Activated T-cell treated with anti-CD3 and anti-CD28 coated beads for 4 hours (primary cell): ENCODE data around the gene CCSAP.
"Not testable (repeated sequence)": the region's sequence is repeated elsewhere in the genome, so short reads cannot be mapped to it uniquely, and the experiment has no call there.

ENCODE experiments used
- DNase-seq: peaks from one replicate; pipeline ENCODE4 v3.0.0-alpha.2; 2020

The CCSAP gene

GRCh38 chr1:229342656-229343569 is at the start of gene CCSAP:
TSS of gene CCSAP (minus strand) at chr1:229343047. CDS start at chr1:229342465, 582 bp downstream.
- peak; percentile 37 for DNase-seq

- DNase-seq = no peak
Measured at GRCh38 chr1:229390130-229390529, 47.3 kb upstream of the CCSAP start.

GRCh38 chr1:229388897-229389580 is 46.2 kb upstream of the CCSAP start:
- no peak for DNase-seq

GRCh38 chr1:229385853-229386456 is 43.1 kb upstream of the CCSAP start:
- DNase-seq = no peak

- no peak for DNase-seq
Measured at GRCh38 chr1:229384822-229385221, 42.0 kb upstream of the CCSAP start.

GRCh38 chr1:229383961-229384360 is 41.1 kb upstream of the CCSAP start:
- no peak for DNase-seq

- DNase-seq = no peak
Measured at GRCh38 chr1:229383188-229383587, 40.3 kb upstream of the CCSAP start.

GRCh38 chr1:229381234-229381633 is 38.4 kb upstream of the CCSAP start:
- DNase-seq = no peak

- DNase-seq = no peak
Measured at GRCh38 chr1:229380536-229381160, 37.8 kb upstream of the CCSAP start.

GRCh38 chr1:229379846-229380245 is 37.0 kb upstream of the CCSAP start:
- no peak for DNase-seq

GRCh38 chr1:229378586-229379367 is 35.9 kb upstream of the CCSAP start:
- DNase-seq = no peak

- DNase-seq = not testable (repeated sequence)
Measured at GRCh38 chr1:229378035-229378434, 35.2 kb upstream of the CCSAP start.

GRCh38 chr1:229377429-229377828 is 34.6 kb upstream of the CCSAP start:
- DNase-seq = no peak

GRCh38 chr1:229376521-229376920 is 33.7 kb upstream of the CCSAP start:
- no peak for DNase-seq

GRCh38 chr1:229374485-229374884 is 31.6 kb upstream of the CCSAP start:
- no peak for DNase-seq

GRCh38 chr1:229373395-229373794 is 30.5 kb upstream of the CCSAP start:
- no peak for DNase-seq

- no peak for DNase-seq
Measured at GRCh38 chr1:229372251-229372650, 29.4 kb upstream of the CCSAP start.

GRCh38 chr1:229371624-229372023 is 28.8 kb upstream of the CCSAP start:
- no peak for DNase-seq

- no peak for DNase-seq
Measured at GRCh38 chr1:229370601-229371021, 27.8 kb upstream of the CCSAP start.

- DNase-seq = no peak
Measured at GRCh38 chr1:229368347-229368746, 25.5 kb upstream of the CCSAP start.

GRCh38 chr1:229365569-229365968 is 22.7 kb upstream of the CCSAP start:
- DNase-seq = no peak
